ENCODE data around the gene EPHA3.

DNA sequence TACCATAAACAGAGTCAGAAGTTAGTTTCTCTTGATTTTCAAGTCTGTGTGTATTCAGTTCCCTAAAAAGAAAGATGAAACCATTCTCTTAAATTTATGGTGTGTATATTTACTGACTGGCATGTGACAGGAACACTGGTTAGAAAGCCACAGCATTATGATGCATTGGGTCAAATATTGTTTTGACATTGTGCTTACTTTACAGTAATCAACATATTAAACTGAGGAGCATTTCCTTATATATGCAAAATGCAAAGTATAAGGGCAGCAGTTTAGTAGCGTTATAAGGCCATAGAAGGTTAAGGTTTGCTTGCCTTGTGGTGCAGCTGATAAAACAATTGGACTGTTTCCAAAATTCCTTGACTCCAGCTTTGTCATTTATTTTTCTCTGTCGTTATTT, 72.9 kb downstream of the EPHA3 start:
- TF ChIP-seq ZNF76 (tag by site-specific recombination; IDR thresholded peaks at IDR 0.05; ENCODE audit: borderline replicate concordance, low read depth) (no peak), ZNF510 (tag by site-specific recombination; IDR thresholded peaks at IDR 0.05; ENCODE audit: insufficient replicate concordance) (no peak), RBAK (tag by site-specific recombination; IDR thresholded peaks at IDR 0.05) (no peak), ZNF138 (tag by site-specific recombination; IDR thresholded peaks at IDR 0.05; ENCODE audit: borderline replicate concordance) (no peak), ZNF561 (tag by site-specific recombination; IDR thresholded peaks at IDR 0.05; ENCODE audit: borderline replicate concordance) (no peak), ZNF768 (tag by site-specific recombination; IDR thresholded peaks at IDR 0.05) (no peak), YY1 (tag by site-specific recombination; IDR thresholded peaks at IDR 0.05) (no peak)
- TF ChIP-seq, protein P1, sequence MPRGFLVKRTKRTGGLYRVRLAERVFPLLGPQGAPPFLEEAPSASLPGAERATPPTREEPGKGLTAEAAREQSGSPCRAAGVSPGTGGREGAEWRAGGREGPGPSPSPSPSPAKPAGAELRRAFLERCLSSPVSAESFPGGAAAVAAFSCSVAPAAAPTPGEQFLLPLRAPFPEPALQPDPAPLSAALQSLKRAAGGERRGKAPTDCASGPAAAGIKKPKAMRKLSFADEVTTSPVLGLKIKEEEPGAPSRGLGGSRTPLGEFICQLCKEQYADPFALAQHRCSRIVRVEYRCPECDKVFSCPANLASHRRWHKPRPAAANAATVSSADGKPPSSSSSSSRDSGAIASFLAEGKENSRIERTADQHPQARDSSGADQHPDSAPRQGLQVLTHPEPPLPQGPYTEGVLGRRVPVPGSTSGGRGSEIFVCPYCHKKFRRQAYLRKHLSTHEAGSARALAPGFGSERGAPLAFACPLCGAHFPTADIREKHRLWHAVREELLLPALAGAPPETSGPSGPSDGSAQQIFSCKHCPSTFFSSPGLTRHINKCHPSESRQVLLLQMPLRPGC (tag by site-specific recombination; IDR thresholded peaks at IDR 0.05): no peak
- TF ChIP-seq, protein P2, sequence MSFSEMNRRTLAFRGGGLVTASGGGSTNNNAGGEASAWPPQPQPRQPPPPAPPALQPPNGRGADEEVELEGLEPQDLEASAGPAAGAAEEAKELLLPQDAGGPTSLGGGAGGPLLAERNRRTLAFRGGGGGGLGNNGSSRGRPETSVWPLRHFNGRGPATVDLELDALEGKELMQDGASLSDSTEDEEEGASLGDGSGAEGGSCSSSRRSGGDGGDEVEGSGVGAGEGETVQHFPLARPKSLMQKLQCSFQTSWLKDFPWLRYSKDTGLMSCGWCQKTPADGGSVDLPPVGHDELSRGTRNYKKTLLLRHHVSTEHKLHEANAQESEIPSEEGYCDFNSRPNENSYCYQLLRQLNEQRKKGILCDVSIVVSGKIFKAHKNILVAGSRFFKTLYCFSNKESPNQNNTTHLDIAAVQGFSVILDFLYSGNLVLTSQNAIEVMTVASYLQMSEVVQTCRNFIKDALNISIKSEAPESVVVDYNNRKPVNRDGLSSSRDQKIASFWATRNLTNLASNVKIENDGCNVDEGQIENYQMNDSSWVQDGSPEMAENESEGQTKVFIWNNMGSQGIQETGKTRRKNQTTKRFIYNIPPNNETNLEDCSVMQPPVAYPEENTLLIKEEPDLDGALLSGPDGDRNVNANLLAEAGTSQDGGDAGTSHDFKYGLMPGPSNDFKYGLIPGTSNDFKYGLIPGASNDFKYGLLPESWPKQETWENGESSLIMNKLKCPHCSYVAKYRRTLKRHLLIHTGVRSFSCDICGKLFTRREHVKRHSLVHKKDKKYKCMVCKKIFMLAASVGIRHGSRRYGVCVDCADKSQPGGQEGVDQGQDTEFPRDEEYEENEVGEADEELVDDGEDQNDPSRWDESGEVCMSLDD (tag by site-specific recombination; IDR thresholded peaks at IDR 0.05): no peak
- TF ChIP-seq, protein P3, sequence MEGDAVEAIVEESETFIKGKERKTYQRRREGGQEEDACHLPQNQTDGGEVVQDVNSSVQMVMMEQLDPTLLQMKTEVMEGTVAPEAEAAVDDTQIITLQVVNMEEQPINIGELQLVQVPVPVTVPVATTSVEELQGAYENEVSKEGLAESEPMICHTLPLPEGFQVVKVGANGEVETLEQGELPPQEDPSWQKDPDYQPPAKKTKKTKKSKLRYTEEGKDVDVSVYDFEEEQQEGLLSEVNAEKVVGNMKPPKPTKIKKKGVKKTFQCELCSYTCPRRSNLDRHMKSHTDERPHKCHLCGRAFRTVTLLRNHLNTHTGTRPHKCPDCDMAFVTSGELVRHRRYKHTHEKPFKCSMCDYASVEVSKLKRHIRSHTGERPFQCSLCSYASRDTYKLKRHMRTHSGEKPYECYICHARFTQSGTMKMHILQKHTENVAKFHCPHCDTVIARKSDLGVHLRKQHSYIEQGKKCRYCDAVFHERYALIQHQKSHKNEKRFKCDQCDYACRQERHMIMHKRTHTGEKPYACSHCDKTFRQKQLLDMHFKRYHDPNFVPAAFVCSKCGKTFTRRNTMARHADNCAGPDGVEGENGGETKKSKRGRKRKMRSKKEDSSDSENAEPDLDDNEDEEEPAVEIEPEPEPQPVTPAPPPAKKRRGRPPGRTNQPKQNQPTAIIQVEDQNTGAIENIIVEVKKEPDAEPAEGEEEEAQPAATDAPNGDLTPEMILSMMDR (tag by site-specific recombination; IDR thresholded peaks at IDR 0.05): no peak
